ENCODE results near the gene LDLRAD4.
"Not testable (repeated sequence)": the region's sequence is repeated elsewhere in the genome, so short reads cannot be mapped to it uniquely, and the experiment has no call there.

LDLRAD4 gene

DNA sequence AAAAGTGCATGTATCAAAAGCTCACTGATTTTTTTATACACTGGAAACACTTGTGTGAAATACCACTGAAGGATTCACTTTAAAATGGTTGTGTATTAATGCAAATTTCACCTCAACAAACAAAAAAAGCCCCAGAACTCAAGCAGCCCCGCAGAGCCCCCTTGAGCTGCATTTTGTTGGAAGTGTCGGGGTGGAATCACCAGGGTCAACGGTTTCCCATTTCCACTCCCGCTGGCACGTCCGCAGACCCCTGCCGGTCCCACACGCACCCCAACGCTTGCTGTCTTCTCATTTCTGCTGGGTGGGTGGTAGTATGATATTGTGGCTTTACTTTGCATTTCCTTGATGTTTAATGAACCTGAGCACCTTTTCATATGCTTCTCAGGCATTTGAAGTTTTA is 268.1 kb downstream of the LDLRAD4 start:
- DNase-seq (ENCODE audit: low spot score), result no peak
- in situ Hi-C loops (cut with MboI; ENCODE audit: low sequenced_read_pairs, unreplicated experiment), result no loop called here
- TF ChIP-seq, protein P1, sequence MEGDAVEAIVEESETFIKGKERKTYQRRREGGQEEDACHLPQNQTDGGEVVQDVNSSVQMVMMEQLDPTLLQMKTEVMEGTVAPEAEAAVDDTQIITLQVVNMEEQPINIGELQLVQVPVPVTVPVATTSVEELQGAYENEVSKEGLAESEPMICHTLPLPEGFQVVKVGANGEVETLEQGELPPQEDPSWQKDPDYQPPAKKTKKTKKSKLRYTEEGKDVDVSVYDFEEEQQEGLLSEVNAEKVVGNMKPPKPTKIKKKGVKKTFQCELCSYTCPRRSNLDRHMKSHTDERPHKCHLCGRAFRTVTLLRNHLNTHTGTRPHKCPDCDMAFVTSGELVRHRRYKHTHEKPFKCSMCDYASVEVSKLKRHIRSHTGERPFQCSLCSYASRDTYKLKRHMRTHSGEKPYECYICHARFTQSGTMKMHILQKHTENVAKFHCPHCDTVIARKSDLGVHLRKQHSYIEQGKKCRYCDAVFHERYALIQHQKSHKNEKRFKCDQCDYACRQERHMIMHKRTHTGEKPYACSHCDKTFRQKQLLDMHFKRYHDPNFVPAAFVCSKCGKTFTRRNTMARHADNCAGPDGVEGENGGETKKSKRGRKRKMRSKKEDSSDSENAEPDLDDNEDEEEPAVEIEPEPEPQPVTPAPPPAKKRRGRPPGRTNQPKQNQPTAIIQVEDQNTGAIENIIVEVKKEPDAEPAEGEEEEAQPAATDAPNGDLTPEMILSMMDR (IDR thresholded peaks at IDR 0.05; ENCODE audit: borderline replicate concordance, control extremely low read depth, extremely low read depth, insufficient read depth, missing control alignments), result no peak

DNA sequence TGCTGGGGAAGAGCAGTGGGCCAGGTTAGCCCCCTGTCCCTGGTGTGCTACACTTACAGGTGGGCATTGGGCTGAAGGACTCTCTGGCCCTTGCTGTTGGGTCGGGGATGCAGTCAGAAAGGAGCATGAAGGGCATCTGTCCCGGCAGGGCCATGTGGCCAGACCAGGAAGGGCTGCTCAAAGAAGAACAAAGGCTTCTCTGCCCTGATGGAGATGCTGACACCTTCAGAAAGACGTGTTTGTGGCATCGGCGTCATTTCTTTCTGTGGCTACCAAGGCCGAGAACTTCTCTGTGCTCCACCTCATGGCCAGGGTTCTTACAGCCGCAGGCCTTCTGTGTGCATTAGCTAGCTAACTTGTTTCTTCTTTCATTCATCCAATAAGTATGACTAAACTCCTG is 268.7 kb downstream of the LDLRAD4 start:
- DNase-seq (ENCODE audit: low spot score), result no peak
- TF ChIP-seq, protein P1 (IDR thresholded peaks at IDR 0.05; ENCODE audit: borderline replicate concordance, control extremely low read depth, extremely low read depth, insufficient read depth, missing control alignments), result no peak
- in situ Hi-C loops (cut with MboI; ENCODE audit: low sequenced_read_pairs, unreplicated experiment), result no loop called here

DNA sequence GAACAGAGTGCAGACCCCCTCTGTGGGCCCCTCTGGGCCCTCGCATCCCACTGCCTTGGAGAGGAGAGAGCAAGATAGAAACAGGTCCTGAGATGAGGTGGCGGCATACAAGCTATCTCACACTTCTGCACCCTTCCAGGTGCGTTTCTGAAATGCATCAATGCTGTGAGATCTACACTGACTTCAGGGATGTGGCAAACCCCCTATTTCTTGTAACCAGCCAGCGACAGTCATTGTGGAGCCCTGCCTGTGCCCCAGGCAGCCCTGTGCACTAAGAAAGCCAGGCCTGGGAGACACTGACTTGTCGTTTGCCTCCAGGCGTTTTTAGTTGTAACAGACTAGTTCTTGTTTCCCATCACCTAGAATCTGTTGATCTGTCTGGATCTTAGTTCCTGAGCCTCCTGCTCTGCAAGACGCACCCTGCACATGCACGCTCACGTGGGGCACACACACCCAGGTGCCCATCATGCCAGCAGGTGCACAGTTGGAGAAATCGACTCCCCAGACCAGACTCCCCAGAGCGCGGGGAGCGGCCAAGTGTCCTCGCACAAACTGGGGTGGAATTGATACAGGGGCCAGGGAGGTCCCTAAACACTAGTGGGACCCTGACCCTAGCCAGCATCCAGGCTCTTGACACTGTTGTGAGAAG is 269.8 kb downstream of the LDLRAD4 start:
- DNase-seq (ENCODE audit: low spot score), result no peak
- TF ChIP-seq, protein P1 (IDR thresholded peaks at IDR 0.05; ENCODE audit: borderline replicate concordance, control extremely low read depth, extremely low read depth, insufficient read depth, missing control alignments), result no peak
- in situ Hi-C loops (cut with MboI; ENCODE audit: low sequenced_read_pairs, unreplicated experiment), result no loop called here

DNA sequence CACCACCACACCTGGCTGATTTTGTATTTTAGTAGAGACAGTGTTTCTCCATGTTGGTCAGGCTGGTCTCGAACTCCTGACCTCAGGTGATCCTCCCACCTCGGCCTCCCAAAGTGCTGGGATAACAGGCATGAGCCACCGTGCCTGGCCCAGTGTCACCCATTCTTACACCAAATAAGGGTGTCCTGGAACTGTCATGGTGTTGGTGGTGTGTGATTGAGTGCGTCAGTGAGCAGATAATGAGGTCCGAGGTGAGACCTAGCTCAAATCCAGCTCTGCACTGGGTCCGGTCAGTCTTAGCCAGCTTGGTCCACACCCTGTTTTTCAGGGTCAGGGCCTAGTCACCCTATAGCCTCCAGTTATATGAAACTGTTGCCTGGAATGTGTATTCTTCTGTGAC is 270.7 kb downstream of the LDLRAD4 start:
- DNase-seq (ENCODE audit: low spot score); in situ Hi-C loops (cut with MboI; ENCODE audit: low sequenced_read_pairs, unreplicated experiment): not testable (repeated sequence)

DNA sequence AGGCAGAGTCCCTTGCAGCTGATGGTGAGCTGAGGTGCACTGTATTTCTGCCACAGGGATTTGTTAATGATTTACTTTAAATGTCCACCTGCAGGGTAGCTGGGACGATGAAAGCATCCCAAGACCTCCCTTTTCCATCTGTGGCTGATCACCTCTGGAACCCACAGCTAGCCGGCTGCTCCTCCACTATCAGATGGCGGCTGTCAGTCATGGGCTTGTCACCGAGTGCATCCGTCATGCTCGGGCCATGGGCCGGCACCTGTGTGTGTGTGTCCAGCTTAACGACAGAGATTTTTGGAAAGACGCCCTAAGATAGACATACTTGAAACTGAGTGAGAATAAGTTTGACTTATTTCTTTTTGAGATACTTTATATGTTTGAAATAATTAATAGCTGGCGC is 272.6 kb downstream of the LDLRAD4 start:
- TF ChIP-seq, protein P1 (IDR thresholded peaks at IDR 0.05; ENCODE audit: borderline replicate concordance, control extremely low read depth, extremely low read depth, insufficient read depth, missing control alignments), result no peak
- in situ Hi-C loops (cut with MboI; ENCODE audit: low sequenced_read_pairs, unreplicated experiment), result no loop called here
- no peak for DNase-seq (ENCODE audit: low spot score)

DNA sequence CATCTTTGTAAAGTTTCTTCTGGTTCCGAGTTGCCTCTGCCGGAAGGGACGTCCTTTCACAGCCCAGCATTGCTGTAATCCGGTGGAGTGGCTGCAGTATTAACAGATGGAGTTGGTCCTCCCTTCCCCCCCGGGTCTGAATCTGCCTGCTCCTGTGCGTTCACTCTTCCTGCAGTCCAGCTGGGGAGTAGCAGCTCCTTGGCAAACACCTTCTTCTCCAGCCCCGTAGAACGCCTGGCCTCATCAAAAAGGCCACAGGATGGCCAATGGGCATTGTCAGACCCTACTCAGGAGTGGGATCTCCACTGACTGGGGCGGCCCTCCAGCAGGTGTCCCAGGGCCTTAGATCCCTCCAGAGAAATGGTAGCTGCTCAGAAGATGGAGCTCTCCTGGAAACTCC is 273.8 kb downstream of the LDLRAD4 start:
- no peak for DNase-seq (ENCODE audit: low spot score)
- in situ Hi-C loops (cut with MboI; ENCODE audit: low sequenced_read_pairs, unreplicated experiment), result no loop called here
- TF ChIP-seq, protein P1 (IDR thresholded peaks at IDR 0.05; ENCODE audit: borderline replicate concordance, control extremely low read depth, extremely low read depth, insufficient read depth, missing control alignments), result no peak

DNA sequence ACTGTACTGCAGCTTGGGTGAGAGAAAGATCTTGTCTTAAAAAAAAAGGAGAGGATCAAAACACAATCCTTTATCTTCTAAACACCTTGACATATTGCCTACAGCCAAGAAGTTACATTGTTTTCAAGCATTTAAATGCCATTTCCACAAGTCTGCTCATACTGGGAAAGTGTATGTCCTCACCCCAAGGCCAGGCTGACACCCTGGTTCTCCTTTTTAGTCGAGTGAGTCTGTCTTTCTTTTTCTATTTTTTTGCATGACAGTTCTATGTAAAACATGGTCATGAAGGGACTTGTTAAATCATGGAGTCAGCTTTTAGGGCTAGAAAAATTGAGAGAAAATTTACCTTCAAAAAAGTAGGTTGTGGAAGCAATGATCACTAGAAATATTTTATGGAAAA is 274.5 kb downstream of the LDLRAD4 start:
- in situ Hi-C loops (cut with MboI; ENCODE audit: low sequenced_read_pairs, unreplicated experiment), result no loop called here
- no peak for DNase-seq (ENCODE audit: low spot score)

More for the DNA sequence above, 274.5 kb downstream of the LDLRAD4 start:
- TF ChIP-seq, protein P1 (IDR thresholded peaks at IDR 0.05; ENCODE audit: borderline replicate concordance, control extremely low read depth, extremely low read depth, insufficient read depth, missing control alignments), result no peak

All from GM13976 (cell line).